Erythroblast (primary cell): Measurements from ENCODE around the gene PSG1.
"Not testable (repeated sequence)": the region's sequence is repeated elsewhere in the genome, so short reads cannot be mapped to it uniquely, and the experiment has no call there.

Source experiments
- GATA1 ChIP-seq: IDR thresholded peaks from 2 replicates; pipeline ENCODE4 v1.6.1; 2011; ENCODE audit warnings: low read depth, mild to moderate bottlenecking, control low read depth, low read length, moderate library complexity
- POLR2A ChIP-seq: IDR thresholded peaks from 2 replicates; pipeline ENCODE4 v1.6.1; 2011; ENCODE audit warnings: mild to moderate bottlenecking, low read length

DNA sequence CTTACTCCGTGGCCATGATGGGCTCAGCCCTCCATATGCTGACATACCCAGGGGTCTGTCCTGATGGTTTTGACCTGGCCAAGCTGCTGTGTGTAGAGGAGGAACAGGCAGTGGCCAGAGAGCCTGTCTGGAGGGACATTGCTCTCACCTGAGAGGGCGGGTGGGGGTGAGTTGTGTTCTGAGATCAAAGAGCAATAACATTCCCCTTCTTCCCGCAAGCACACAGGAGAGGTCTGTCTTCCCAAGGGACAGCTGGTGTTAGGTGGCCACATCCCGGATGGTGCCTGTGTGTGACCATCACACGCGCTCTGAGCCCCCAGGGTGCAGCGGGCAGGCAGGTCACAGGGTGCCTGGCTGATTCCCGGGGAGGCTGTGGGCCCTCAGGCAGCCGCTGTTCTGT lies 1.1 kb upstream of the PSG1 start:
- not testable (repeated sequence) for TF ChIP-seq POLR2A, GATA1
